ENCODE data around the gene STK10.

The STK10 gene

GRCh38 chr5:172055996-172056395 is 132.0 kb downstream of the STK10 start:
- Histone ChIP-seq H3K4me1 (ENCODE audit: low read depth, poor library complexity, severe bottlenecking) (no peaks in the 10 kb centered on the region), H3K36me3 (ENCODE audit: insufficient read depth) (no peaks in the 10 kb centered on the region), H3K79me2 (ENCODE audit: insufficient read depth, low read depth) (no peaks in the 10 kb centered on the region), H4K20me1 (ENCODE audit: insufficient read depth) (no peaks in the 10 kb centered on the region), H3K9ac (no peak overlapping the region), H3K4me2 (no peak overlapping the region), H3K27me3 (ENCODE audit: insufficient read depth, low read depth) (no peaks in the 10 kb centered on the region), H3K27ac (no peak overlapping the region), H2AFZ (ENCODE audit: low read depth) (no peak overlapping the region), H3K4me3 (IDR thresholded peaks at IDR 0.05; ENCODE audit: insufficient read depth, low read depth, low read length) (no peak overlapping the region)
- TF ChIP-seq CTCF (conservative IDR thresholded peaks at IDR 0.05; ENCODE audit: low read depth, low read length), result no peak

- Histone ChIP-seq H4K20me1 (ENCODE audit: insufficient read depth) (no peaks in the 10 kb centered on the region), H3K27me3 (ENCODE audit: insufficient read depth, low read depth) (no peaks in the 10 kb centered on the region), H2AFZ (ENCODE audit: low read depth) (no peak overlapping the region), H3K36me3 (ENCODE audit: insufficient read depth) (no peaks in the 10 kb centered on the region), H3K9ac (no peak overlapping the region), H3K4me3 (IDR thresholded peaks at IDR 0.05; ENCODE audit: insufficient read depth, low read depth, low read length) (no peak overlapping the region), H3K27ac (no peak overlapping the region), H3K4me1 (ENCODE audit: low read depth, poor library complexity, severe bottlenecking) (no peaks in the 10 kb centered on the region), H3K79me2 (ENCODE audit: insufficient read depth, low read depth) (no peaks in the 10 kb centered on the region), H3K4me2 (no peak overlapping the region)
- TF ChIP-seq CTCF (conservative IDR thresholded peaks at IDR 0.05; ENCODE audit: low read depth, low read length), result no peak
Measured at GRCh38 chr5:172055421-172055820, 132.6 kb downstream of the STK10 start.

GRCh38 chr5:172054611-172055153 is 133.3 kb downstream of the STK10 start:
- no peak overlapping the region for H3K4me3 ChIP-seq (IDR thresholded peaks at IDR 0.05; ENCODE audit: insufficient read depth, low read depth, low read length)
- no peak overlapping the region for H3K4me2 ChIP-seq
- no peaks in the 10 kb centered on the region for H3K4me1 ChIP-seq (ENCODE audit: low read depth, poor library complexity, severe bottlenecking)
- no peak overlapping the region for H3K27ac ChIP-seq
- no peak overlapping the region for H3K9ac ChIP-seq
- no peaks in the 10 kb centered on the region for H3K27me3 ChIP-seq (ENCODE audit: insufficient read depth, low read depth)
- H3K79me2 ChIP-seq (ENCODE audit: insufficient read depth, low read depth), result no peaks in the 10 kb centered on the region
- H2AFZ ChIP-seq (ENCODE audit: low read depth), result no peak overlapping the region
- no peaks in the 10 kb centered on the region for H4K20me1 ChIP-seq (ENCODE audit: insufficient read depth)
- TF ChIP-seq CTCF (conservative IDR thresholded peaks at IDR 0.05; ENCODE audit: low read depth, low read length), result no peak
- no peaks in the 10 kb centered on the region for H3K36me3 ChIP-seq (ENCODE audit: insufficient read depth)

GRCh38 chr5:172052450-172053236 is 135.4 kb downstream of the STK10 start:
- no peaks in the 10 kb centered on the region for H3K79me2 ChIP-seq (ENCODE audit: insufficient read depth, low read depth)
- TF ChIP-seq CTCF (conservative IDR thresholded peaks at IDR 0.05; ENCODE audit: low read depth, low read length), result no peak
- H3K27ac ChIP-seq, result no peak overlapping the region
- H3K27me3 ChIP-seq (ENCODE audit: insufficient read depth, low read depth), result no peaks in the 10 kb centered on the region
- no peaks in the 10 kb centered on the region for H3K36me3 ChIP-seq (ENCODE audit: insufficient read depth)
- H3K4me2 ChIP-seq, result no peak overlapping the region
- no peak overlapping the region for H3K9ac ChIP-seq
- H4K20me1 ChIP-seq (ENCODE audit: insufficient read depth), result no peaks in the 10 kb centered on the region
- no peak overlapping the region for H2AFZ ChIP-seq (ENCODE audit: low read depth)
- no peak overlapping the region for H3K4me3 ChIP-seq (IDR thresholded peaks at IDR 0.05; ENCODE audit: insufficient read depth, low read depth, low read length)
- no peaks in the 10 kb centered on the region for H3K4me1 ChIP-seq (ENCODE audit: low read depth, poor library complexity, severe bottlenecking)

Data from KMS-11 (cell line).